Measurements from ENCODE around the gene PRKAR2B. TPM values are rescaled to one million over a fixed set of nuclear protein-coding genes. Genes with fewer than 3 reads are reported as not detected.

Gene PRKAR2B
- total and polyA plus RNA-seq, 4 experiments from 2014 or later: 0.29 to 0.47 (median 0.43) TPM

- Mint-ChIP-seq H3K4me3 (no peak overlapping the region), H3K27ac (peak overlapping the region in 1 of 7 donors; percentile 0), H3K9me3 (no peaks in the 10 kb centered on the region), H3K36me3 (no peaks in the 10 kb centered on the region), H3K27me3 (no peaks in the 10 kb centered on the region), H3K4me1 (no peaks in the 10 kb centered on the region)
- intact Hi-C loops (cut with micrococcal nuclease): no loop called here
- DNase-seq: no peak
- Histone ChIP-seq H3K36me3 (ENCODE audit: insufficient read depth, low read length) (no peaks in the 10 kb centered on the region), H3K27ac (ENCODE audit: low read depth, low read length) (no peak overlapping the region), H3K9me3 (ENCODE audit: control insufficient read depth in 1 of 2, low read length in 2 of 2) (no peaks in the 10 kb centered on the region), H3K27me3 (ENCODE audit: insufficient read depth, low read length) (no peaks in the 10 kb centered on the region), H3K4me1 (ENCODE audit: insufficient read depth, low read length) (no peaks in the 10 kb centered on the region), H3K4me3 (ENCODE audit: low read length in 2 of 2) (no peak overlapping the region)
- CTCF ChIA-PET (ENCODE audit: partially characterized antibody): no interaction called here
- POLR2A ChIA-PET (ENCODE audit: partially characterized antibody): no interaction called here
Measured at GRCh38 chr7:107079212-107079940, 34.9 kb downstream of the PRKAR2B start.

DNA sequence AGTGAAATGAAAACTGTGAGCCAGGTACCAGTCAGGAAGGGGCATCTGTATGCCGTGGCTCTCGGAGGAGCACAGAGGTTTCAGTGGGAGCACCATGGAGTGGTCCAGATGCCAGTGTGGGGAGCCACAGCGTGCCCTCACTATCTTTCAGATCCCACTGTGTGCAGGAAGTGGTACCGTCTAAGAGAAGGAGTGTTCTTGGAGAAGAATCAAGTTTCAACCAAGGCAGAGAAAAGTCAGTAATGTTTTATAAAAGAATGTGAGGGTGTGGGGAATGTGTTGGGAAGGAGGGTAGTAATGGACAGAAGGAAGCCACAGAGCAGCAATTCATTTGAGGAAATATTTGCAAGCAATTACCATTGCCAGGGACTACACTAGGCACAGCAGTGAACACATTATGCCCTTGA lies 35.6 kb downstream of the PRKAR2B start:
- no peak overlapping the region for H3K27ac ChIP-seq (ENCODE audit: low read depth, low read length)
- H3K27me3 ChIP-seq (ENCODE audit: insufficient read depth, low read length): no peaks in the 10 kb centered on the region
- H3K36me3 ChIP-seq (ENCODE audit: insufficient read depth, low read length): no peaks in the 10 kb centered on the region
- Mint-ChIP-seq H3K27ac (no peak overlapping the region), H3K36me3 (no peaks in the 10 kb centered on the region), H3K9me3 (no peaks in the 10 kb centered on the region), H3K4me3 (no peak overlapping the region), H3K4me1 (no peaks in the 10 kb centered on the region), H3K27me3 (no peaks in the 10 kb centered on the region)
- no peaks in the 10 kb centered on the region for H3K4me1 ChIP-seq (ENCODE audit: insufficient read depth, low read length)
- intact Hi-C loops (cut with micrococcal nuclease): no loop called here
- H3K4me3 ChIP-seq (ENCODE audit: low read length in 2 of 2): no peak overlapping the region
- H3K9me3 ChIP-seq (ENCODE audit: control insufficient read depth in 1 of 2, low read length in 2 of 2): no peaks in the 10 kb centered on the region
- ChIA-PET CTCF (ENCODE audit: partially characterized antibody) (no interaction called here), POLR2A (ENCODE audit: partially characterized antibody) (no interaction called here)
- no peak for DNase-seq

GRCh38 chr7:107080533-107080932 lies 36.0 kb downstream of the PRKAR2B start:
- no peak overlapping the region for H3K27ac Mint-ChIP-seq

GRCh38 chr7:107085180-107085579 lies 40.7 kb downstream of the PRKAR2B start:
- H3K27me3 Mint-ChIP-seq: peaks cover 2 to 4% of the 10 kb centered on the region in 2 donors
- Histone ChIP-seq H3K27ac (ENCODE audit: low read depth, low read length) (no peak overlapping the region), H3K9me3 (ENCODE audit: control insufficient read depth in 1 of 2, low read length in 2 of 2) (no peaks in the 10 kb centered on the region), H3K4me3 (ENCODE audit: low read length in 2 of 2) (no peak overlapping the region), H3K4me1 (ENCODE audit: insufficient read depth, low read length) (no peaks in the 10 kb centered on the region), H3K27me3 (ENCODE audit: insufficient read depth, low read length) (no peaks in the 10 kb centered on the region), H3K36me3 (ENCODE audit: insufficient read depth, low read length) (no peaks in the 10 kb centered on the region)
- H3K4me3 Mint-ChIP-seq: no peak overlapping the region
- POLR2A ChIA-PET (ENCODE audit: partially characterized antibody): no interaction called here
- no peaks in the 10 kb centered on the region for H3K36me3 Mint-ChIP-seq
- H3K9me3 Mint-ChIP-seq: no peaks in the 10 kb centered on the region
- intact Hi-C loops (cut with micrococcal nuclease): no loop called here
- H3K27ac Mint-ChIP-seq: no peak overlapping the region
- CTCF ChIA-PET (ENCODE audit: partially characterized antibody): no interaction called here
- DNase-seq: no peak
- no peaks in the 10 kb centered on the region for H3K4me1 Mint-ChIP-seq

More at GRCh38 chr7:107080533-107080932, 36.0 kb downstream of the PRKAR2B start:
- Mint-ChIP-seq H3K27me3 (no peaks in the 10 kb centered on the region), H3K4me3 (no peak overlapping the region), H3K36me3 (no peaks in the 10 kb centered on the region), H3K4me1 (no peaks in the 10 kb centered on the region), H3K9me3 (no peaks in the 10 kb centered on the region)
- Histone ChIP-seq H3K36me3 (ENCODE audit: insufficient read depth, low read length) (no peaks in the 10 kb centered on the region), H3K9me3 (ENCODE audit: control insufficient read depth in 1 of 2, low read length in 2 of 2) (no peaks in the 10 kb centered on the region), H3K27ac (ENCODE audit: low read depth, low read length) (no peak overlapping the region), H3K27me3 (ENCODE audit: insufficient read depth, low read length) (no peaks in the 10 kb centered on the region), H3K4me3 (ENCODE audit: low read length in 2 of 2) (no peak overlapping the region), H3K4me1 (ENCODE audit: insufficient read depth, low read length) (no peaks in the 10 kb centered on the region)
- CTCF ChIA-PET (ENCODE audit: partially characterized antibody): no interaction called here
- POLR2A ChIA-PET (ENCODE audit: partially characterized antibody): no interaction called here
- DNase-seq: no peak
- intact Hi-C loops (cut with micrococcal nuclease): no loop called here

DNA sequence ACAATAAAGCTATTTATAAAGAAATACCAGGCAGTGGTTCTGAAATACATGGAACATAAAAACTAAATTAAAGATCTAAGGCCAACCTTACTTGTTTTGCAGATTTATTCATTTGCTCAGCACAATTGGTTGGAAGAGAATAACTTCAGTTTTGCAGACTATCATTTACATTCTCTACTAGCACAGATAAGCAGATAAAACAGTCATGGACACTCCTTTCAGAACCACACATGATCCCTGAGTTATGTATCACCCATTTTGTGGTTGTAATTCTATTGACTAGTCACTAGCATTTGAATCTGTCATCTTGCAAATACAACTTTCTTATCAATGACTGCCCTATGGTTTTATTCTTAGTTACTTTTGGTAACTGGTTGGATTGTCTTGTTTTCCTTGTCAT lies 45.1 kb downstream of the PRKAR2B start:
- no peak overlapping the region for H3K27ac ChIP-seq (ENCODE audit: low read depth, low read length)
- H3K27me3 Mint-ChIP-seq: peaks cover 3 to 4% of the 10 kb centered on the region in 2 donors
- H3K4me1 ChIP-seq (ENCODE audit: insufficient read depth, low read length): no peaks in the 10 kb centered on the region
- no peaks in the 10 kb centered on the region for H3K36me3 Mint-ChIP-seq
- no peaks in the 10 kb centered on the region for H3K9me3 ChIP-seq (ENCODE audit: control insufficient read depth in 1 of 2, low read length in 2 of 2)
- H3K9me3 Mint-ChIP-seq: peaks cover 0 to 4% (median 0%) of the 10 kb centered on the region in 8 donors
- H3K27me3 ChIP-seq (ENCODE audit: insufficient read depth, low read length): no peaks in the 10 kb centered on the region
- ChIA-PET POLR2A (ENCODE audit: partially characterized antibody) (no interaction called here), CTCF (ENCODE audit: partially characterized antibody) (no interaction called here)
- intact Hi-C loops (cut with micrococcal nuclease): no loop called here
- H3K4me3 ChIP-seq (ENCODE audit: low read length in 2 of 2): no peak overlapping the region
- peaks cover 0 to 3% (median 0%) of the 10 kb centered on the region in 4 donors for H3K4me1 Mint-ChIP-seq
- DNase-seq: no peak
- H3K36me3 ChIP-seq (ENCODE audit: insufficient read depth, low read length): no peaks in the 10 kb centered on the region
- no peak overlapping the region for H3K4me3 Mint-ChIP-seq
- H3K27ac Mint-ChIP-seq: no peak overlapping the region

GRCh38 chr7:107090457-107090856 lies 46.0 kb downstream of the PRKAR2B start:
- H3K27ac ChIP-seq (ENCODE audit: low read depth, low read length): no peak overlapping the region
- H3K27me3 Mint-ChIP-seq: peaks cover 3 to 4% of the 10 kb centered on the region in 2 donors
- POLR2A ChIA-PET (ENCODE audit: partially characterized antibody): no interaction called here
- H3K27me3 ChIP-seq (ENCODE audit: insufficient read depth, low read length): no peaks in the 10 kb centered on the region
- H3K27ac Mint-ChIP-seq: no peak overlapping the region
- no peaks in the 10 kb centered on the region for H3K9me3 ChIP-seq (ENCODE audit: control insufficient read depth in 1 of 2, low read length in 2 of 2)
- no peak overlapping the region for H3K4me3 ChIP-seq (ENCODE audit: low read length in 2 of 2)
- peaks cover 0 to 3% (median 0%) of the 10 kb centered on the region in 4 donors for H3K4me1 Mint-ChIP-seq
- H3K36me3 Mint-ChIP-seq: no peaks in the 10 kb centered on the region
- H3K9me3 Mint-ChIP-seq: peaks cover 0 to 5% (median 2%) of the 10 kb centered on the region in 8 donors
- no peaks in the 10 kb centered on the region for H3K4me1 ChIP-seq (ENCODE audit: insufficient read depth, low read length)
- H3K4me3 Mint-ChIP-seq: no peak overlapping the region
- no peak for DNase-seq
- CTCF ChIA-PET (ENCODE audit: partially characterized antibody): no interaction called here
- H3K36me3 ChIP-seq (ENCODE audit: insufficient read depth, low read length): no peaks in the 10 kb centered on the region
- intact Hi-C loops (cut with micrococcal nuclease): no loop called here

DNA sequence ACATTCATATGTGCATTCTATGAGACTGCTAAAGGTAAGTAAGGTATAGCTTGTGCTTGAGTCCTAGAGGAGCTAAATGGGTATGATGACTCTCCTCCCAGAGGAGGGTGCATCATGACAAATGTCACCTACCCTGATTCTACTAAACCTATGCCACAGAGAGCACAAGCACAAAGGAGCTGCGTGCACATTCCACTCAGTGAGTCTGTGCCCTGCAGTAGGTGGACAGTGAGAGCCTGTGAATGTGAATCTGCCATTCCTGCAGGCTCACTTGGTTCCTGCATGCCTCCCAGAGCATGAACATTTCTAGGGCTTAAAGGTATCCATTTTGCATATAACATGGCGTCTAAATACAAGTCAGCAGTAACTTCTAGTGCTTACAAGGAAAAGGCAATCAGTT lies 46.8 kb downstream of the PRKAR2B start:
- Histone ChIP-seq H3K4me3 (ENCODE audit: low read length in 2 of 2) (no peak overlapping the region), H3K36me3 (ENCODE audit: insufficient read depth, low read length) (no peaks in the 10 kb centered on the region), H3K9me3 (ENCODE audit: control insufficient read depth in 1 of 2, low read length in 2 of 2) (no peaks in the 10 kb centered on the region), H3K4me1 (ENCODE audit: insufficient read depth, low read length) (no peaks in the 10 kb centered on the region), H3K27ac (ENCODE audit: low read depth, low read length) (no peak overlapping the region), H3K27me3 (ENCODE audit: insufficient read depth, low read length) (no peaks in the 10 kb centered on the region)
- ChIA-PET POLR2A (ENCODE audit: partially characterized antibody) (no interaction called here), CTCF (ENCODE audit: partially characterized antibody) (no interaction called here)
- intact Hi-C loops (cut with micrococcal nuclease): no loop called here
- H3K4me3 Mint-ChIP-seq: no peak overlapping the region
- H3K9me3 Mint-ChIP-seq: peaks cover 0 to 5% (median 2%) of the 10 kb centered on the region in 8 donors
- H3K4me1 Mint-ChIP-seq: peaks cover 0 to 3% (median 0%) of the 10 kb centered on the region in 4 donors
- peaks cover 3 to 4% of the 10 kb centered on the region in 2 donors for H3K27me3 Mint-ChIP-seq
- H3K27ac Mint-ChIP-seq: no peak overlapping the region
- H3K36me3 Mint-ChIP-seq: no peaks in the 10 kb centered on the region
- DNase-seq: no peak

All from CD4-positive, alpha-beta memory T cell (primary cell).